ENCODE measurements around the gene SUMO2.

SUMO2 gene

DNA sequence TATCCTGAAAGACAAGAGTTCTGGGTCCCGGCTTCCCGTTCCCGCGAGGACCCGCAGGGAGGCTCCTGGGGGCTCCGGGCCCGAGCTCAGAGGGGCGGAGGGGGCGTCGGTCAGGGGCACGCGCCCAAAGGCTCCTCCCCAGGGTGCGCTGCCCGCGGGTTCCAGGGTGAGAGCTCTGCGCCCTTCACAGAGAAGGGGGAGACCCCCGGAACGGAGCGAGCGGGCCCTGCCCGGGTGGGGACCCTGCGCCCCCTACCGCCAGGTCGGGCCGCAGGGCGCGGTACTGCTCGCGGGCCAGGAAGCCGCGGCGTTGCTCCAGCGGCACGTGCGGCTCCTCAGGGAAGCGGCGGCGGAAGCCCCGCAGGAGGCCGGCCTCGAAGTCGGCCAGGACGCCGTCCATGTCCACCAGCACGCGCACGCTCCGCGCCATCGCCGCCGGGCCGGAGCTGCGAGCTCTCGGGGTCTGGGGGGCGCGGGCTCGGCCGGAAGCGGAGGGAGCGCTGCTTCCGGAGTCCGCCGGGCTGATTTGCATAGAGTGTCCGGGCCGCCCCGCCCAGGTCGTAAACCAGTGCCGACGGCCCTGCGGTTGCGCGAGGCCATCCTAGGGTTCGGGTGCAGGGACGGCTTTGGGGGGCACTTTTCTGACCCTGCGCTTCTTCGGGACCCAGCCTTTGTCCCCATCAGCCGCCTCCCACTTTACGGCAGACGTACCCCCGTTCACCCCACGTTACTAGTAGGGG, 51.3 kb downstream of the SUMO2 start, which contains the start of gene NT5C:
Gene NT5C, minus strand, starts transcription at position 465 of the 740 bp plus-strand sequence. Its CDS starts 35 bp downstream, at position 430.
- peaks cover 16% of the 10 kb centered on the region for H3K79me2 ChIP-seq (ENCODE audit: low read length)
- H2AFZ ChIP-seq (ENCODE audit: low read depth, low read length), result peak within 1 kb of the TSS; percentile 72
- H3K9ac ChIP-seq (ENCODE audit: low read length), result peak within 1 kb of the TSS; percentile 97
- H4K20me1 ChIP-seq (ENCODE audit: insufficient read depth, low read length), result peaks cover 5% of the 10 kb centered on the region; the same call in 1 of the 2 replicates
- peaks cover 22% of the 10 kb centered on the region for H3K36me3 ChIP-seq (replicated peaks; ENCODE audit: low read depth, low read length)
- TF ChIP-seq, protein P1, sequence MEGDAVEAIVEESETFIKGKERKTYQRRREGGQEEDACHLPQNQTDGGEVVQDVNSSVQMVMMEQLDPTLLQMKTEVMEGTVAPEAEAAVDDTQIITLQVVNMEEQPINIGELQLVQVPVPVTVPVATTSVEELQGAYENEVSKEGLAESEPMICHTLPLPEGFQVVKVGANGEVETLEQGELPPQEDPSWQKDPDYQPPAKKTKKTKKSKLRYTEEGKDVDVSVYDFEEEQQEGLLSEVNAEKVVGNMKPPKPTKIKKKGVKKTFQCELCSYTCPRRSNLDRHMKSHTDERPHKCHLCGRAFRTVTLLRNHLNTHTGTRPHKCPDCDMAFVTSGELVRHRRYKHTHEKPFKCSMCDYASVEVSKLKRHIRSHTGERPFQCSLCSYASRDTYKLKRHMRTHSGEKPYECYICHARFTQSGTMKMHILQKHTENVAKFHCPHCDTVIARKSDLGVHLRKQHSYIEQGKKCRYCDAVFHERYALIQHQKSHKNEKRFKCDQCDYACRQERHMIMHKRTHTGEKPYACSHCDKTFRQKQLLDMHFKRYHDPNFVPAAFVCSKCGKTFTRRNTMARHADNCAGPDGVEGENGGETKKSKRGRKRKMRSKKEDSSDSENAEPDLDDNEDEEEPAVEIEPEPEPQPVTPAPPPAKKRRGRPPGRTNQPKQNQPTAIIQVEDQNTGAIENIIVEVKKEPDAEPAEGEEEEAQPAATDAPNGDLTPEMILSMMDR (IDR thresholded peaks at IDR 0.05; ENCODE audit: low read depth, low read length), result peak; percentile 79
- TF ChIP-seq EZH2phosphoT487 (IDR thresholded peaks at IDR 0.05; ENCODE audit: low read depth), result no peak
- peaks cover 11% of the 10 kb centered on the region for H3K4me1 ChIP-seq (ENCODE audit: low read length)
- H3K27ac ChIP-seq (ENCODE audit: low read length), result peak within 1 kb of the TSS; percentile 72
- no peaks in the 10 kb centered on the region for H3K27me3 ChIP-seq (ENCODE audit: low read depth, low read length)
- H3K9me3 ChIP-seq (ENCODE audit: insufficient read depth, low read length), result no peaks in the 10 kb centered on the region
- peak within 1 kb of the TSS; percentile 95 for H3K4me3 ChIP-seq (ENCODE audit: low read length)
- peak within 1 kb of the TSS; percentile 78 for H3K4me2 ChIP-seq (ENCODE audit: low read length)

DNA sequence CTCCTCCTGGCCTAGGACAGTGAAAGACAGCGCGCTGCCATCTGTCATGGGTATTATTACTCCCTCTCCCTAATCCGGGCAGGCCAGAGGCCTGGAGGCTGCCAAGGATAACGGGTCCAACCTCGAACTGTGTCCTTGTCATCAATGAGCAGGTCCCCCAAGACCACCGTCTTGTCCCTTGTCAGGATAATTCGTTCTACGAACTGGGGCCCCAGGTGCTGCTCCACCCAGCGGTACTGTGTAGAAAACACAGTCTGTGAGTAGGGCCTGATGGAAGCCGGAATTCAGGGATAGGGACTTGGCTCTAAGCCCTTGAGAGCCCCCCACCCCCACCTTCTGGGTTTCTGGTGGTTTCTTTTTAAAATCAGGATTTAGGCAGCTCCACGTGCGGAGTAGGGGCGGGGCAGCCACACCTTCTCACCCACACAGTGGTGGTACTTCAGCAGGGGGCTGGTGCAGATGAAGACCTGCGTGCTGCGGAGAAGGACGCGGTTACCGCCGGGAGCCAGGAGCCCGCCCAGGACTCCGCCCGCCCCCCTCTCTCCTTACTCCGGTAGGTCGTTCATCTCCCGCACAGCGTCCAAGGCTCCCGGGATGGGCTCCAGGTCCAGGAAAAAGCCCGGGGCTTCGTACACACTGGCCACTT, 52.0 kb downstream of the SUMO2 start:
- no peak for TF ChIP-seq EZH2phosphoT487 (IDR thresholded peaks at IDR 0.05; ENCODE audit: low read depth)
- TF ChIP-seq, protein P1 (IDR thresholded peaks at IDR 0.05; ENCODE audit: low read depth, low read length), result peak; percentile 68
- Histone ChIP-seq H3K27ac (ENCODE audit: low read length) (peak overlapping the region; percentile 72), H3K4me1 (ENCODE audit: low read length) (peaks cover 16% of the 10 kb centered on the region), H3K79me2 (ENCODE audit: low read length) (peaks cover 16% of the 10 kb centered on the region), H3K4me3 (ENCODE audit: low read length) (peak overlapping the region; percentile 95), H3K27me3 (ENCODE audit: low read depth, low read length) (no peaks in the 10 kb centered on the region), H3K9ac (ENCODE audit: low read length) (peak overlapping the region; percentile 97), H4K20me1 (ENCODE audit: insufficient read depth, low read length) (peaks cover 5% of the 10 kb centered on the region; the same call in 1 of the 2 replicates), H3K36me3 (replicated peaks; ENCODE audit: low read depth, low read length) (peaks cover 19% of the 10 kb centered on the region), H2AFZ (ENCODE audit: low read depth, low read length) (no peak overlapping the region), H3K4me2 (ENCODE audit: low read length) (peak overlapping the region; percentile 78), H3K9me3 (ENCODE audit: insufficient read depth, low read length) (no peaks in the 10 kb centered on the region)

DNA sequence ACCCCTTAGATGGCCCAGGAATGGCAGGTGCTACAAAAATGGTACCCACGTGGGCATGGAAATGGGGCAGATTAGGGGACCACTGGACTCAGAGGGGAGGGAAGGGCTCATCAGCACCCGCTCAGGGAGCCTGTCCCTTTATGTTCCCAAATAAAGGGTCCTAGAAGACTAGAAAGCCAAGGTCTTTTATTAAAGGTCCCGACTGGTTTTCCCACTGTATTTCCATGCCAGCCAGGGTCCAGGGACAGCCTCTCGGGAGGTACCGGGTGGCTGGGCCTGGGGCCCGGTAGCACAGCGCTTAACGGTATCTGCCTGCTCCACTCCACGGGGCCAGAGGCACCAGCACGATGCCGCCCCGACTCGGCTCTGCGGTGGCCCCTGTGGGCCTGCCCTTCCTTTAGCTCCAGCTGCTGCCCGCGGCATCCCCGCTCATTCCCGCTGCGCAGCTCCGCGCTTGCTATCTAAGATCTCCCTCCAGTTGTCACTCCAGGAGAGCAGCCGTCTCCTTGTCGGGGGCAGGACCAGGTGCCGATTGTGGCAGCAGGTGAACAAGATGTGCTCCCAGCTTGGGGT, 52.6 kb downstream of the SUMO2 start:
- Histone ChIP-seq H3K79me2 (ENCODE audit: low read length) (peaks cover 16% of the 10 kb centered on the region), H3K27ac (ENCODE audit: low read length) (no peak overlapping the region), H4K20me1 (ENCODE audit: insufficient read depth, low read length) (peaks cover 5% of the 10 kb centered on the region; the same call in 1 of the 2 replicates), H2AFZ (ENCODE audit: low read depth, low read length) (no peak overlapping the region), H3K9ac (ENCODE audit: low read length) (peak overlapping the region; percentile 97; the same call in 1 of the 2 replicates), H3K9me3 (ENCODE audit: insufficient read depth, low read length) (no peaks in the 10 kb centered on the region), H3K4me3 (ENCODE audit: low read length) (peak overlapping the region; percentile 95), H3K36me3 (replicated peaks; ENCODE audit: low read depth, low read length) (peaks cover 18% of the 10 kb centered on the region), H3K27me3 (ENCODE audit: low read depth, low read length) (no peaks in the 10 kb centered on the region), H3K4me2 (ENCODE audit: low read length) (peak overlapping the region; percentile 78), H3K4me1 (ENCODE audit: low read length) (peaks cover 18% of the 10 kb centered on the region)
- no peak for TF ChIP-seq EZH2phosphoT487 (IDR thresholded peaks at IDR 0.05; ENCODE audit: low read depth)

DNA sequence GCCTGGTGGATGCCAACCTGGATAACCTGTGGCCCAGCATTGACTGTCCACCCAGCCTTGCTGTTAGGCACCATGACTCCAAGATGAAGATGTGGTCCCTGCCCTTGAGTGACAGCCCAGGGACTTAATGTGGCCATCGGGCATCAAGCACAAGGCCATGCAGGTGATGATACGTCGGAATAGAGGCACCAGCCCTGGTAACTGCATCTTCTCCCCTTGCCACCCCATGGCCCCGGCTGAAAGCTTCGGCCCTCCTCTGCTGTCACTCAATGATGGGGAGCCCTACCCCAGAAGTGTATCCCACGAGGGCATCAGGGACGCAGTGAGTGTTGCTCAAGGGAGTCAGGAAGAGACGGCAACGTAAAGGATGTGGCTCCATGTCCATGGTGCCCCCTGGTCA, 53.2 kb downstream of the SUMO2 start:
- Histone ChIP-seq H3K9ac (ENCODE audit: low read length) (no peak overlapping the region), H3K27ac (ENCODE audit: low read length) (no peak overlapping the region), H3K79me2 (ENCODE audit: low read length) (peaks cover 16% of the 10 kb centered on the region), H2AFZ (ENCODE audit: low read depth, low read length) (no peak overlapping the region), H3K4me2 (ENCODE audit: low read length) (no peak overlapping the region), H3K9me3 (ENCODE audit: insufficient read depth, low read length) (no peaks in the 10 kb centered on the region), H3K4me1 (ENCODE audit: low read length) (peaks cover 18% of the 10 kb centered on the region), H3K27me3 (ENCODE audit: low read depth, low read length) (no peaks in the 10 kb centered on the region), H3K4me3 (ENCODE audit: low read length) (no peak overlapping the region), H3K36me3 (replicated peaks; ENCODE audit: low read depth, low read length) (peaks cover 18% of the 10 kb centered on the region), H4K20me1 (ENCODE audit: insufficient read depth, low read length) (peaks cover 5% of the 10 kb centered on the region; the same call in 1 of the 2 replicates)
- TF ChIP-seq, protein P1 (IDR thresholded peaks at IDR 0.05; ENCODE audit: low read depth, low read length), result no peak
- TF ChIP-seq EZH2phosphoT487 (IDR thresholded peaks at IDR 0.05; ENCODE audit: low read depth), result no peak

Data from OCI-LY3 (cell line).